ENCODE data around the gene ACCSL. TPM values are rescaled to one million over a fixed set of nuclear protein-coding genes. Genes with fewer than 3 reads are reported as not detected.

The ACCSL gene
- total RNA-seq, 4 donors from 2014 or later, result not detected

DNA sequence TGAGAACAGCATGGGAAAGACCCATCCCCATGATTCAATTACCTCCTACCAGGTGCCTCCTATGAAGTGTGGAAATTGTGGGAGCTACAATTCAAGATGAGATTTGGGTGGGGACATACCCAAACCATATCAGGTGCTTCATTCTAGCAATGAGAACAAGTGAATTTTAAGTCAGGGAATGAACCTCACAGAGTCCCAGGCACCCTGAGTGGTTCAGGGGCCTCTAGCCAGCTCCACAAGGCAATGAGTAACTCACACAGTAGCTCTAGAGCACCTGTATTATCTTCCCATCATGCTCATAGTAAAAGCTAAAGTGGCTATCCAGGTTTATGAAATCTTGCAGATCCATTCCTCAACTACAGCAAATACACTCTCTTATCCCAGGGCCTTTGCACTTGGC lies 13.1 kb upstream of the ACCSL start:
- intact Hi-C loops (cut with DNase I; ENCODE audit: low total_unique reads) (loop anchor here (5.0 to 10.0 kb wide), 2 partner anchors 142 to 350 kb away; partner anchors contain the start of gene HSD17B12), in situ Hi-C loops (cut with MboI; ENCODE audit: low pct_ligation_motif_present in 1 of 4, low pct_unique_long_range_greater_than_20kb in 1 of 4, low sequenced_read_pairs in 3 of 4) (loop anchor here in 1 of 4 donors (10.0 kb wide), 1 partner anchor 140 kb away; no protein-coding TSS in a partner anchor)
- H3K27ac ChIP-seq, result no peak overlapping the region
- no peaks in the 10 kb centered on the region for H3K9me3 ChIP-seq
- H3K36me3 ChIP-seq, result no peaks in the 10 kb centered on the region
- H3K4me1 ChIP-seq, result peaks cover 0 to 2% (median 0%) of the 10 kb centered on the region in 4 donors
- TF ChIP-seq POLR2AphosphoS5 (IDR thresholded peaks at IDR 0.05) (no peak), EP300 (IDR thresholded peaks at IDR 0.05; ENCODE audit: low read depth) (no peak), POLR2A (IDR thresholded peaks at IDR 0.05) (no peak)
- TF ChIP-seq, protein P1, sequence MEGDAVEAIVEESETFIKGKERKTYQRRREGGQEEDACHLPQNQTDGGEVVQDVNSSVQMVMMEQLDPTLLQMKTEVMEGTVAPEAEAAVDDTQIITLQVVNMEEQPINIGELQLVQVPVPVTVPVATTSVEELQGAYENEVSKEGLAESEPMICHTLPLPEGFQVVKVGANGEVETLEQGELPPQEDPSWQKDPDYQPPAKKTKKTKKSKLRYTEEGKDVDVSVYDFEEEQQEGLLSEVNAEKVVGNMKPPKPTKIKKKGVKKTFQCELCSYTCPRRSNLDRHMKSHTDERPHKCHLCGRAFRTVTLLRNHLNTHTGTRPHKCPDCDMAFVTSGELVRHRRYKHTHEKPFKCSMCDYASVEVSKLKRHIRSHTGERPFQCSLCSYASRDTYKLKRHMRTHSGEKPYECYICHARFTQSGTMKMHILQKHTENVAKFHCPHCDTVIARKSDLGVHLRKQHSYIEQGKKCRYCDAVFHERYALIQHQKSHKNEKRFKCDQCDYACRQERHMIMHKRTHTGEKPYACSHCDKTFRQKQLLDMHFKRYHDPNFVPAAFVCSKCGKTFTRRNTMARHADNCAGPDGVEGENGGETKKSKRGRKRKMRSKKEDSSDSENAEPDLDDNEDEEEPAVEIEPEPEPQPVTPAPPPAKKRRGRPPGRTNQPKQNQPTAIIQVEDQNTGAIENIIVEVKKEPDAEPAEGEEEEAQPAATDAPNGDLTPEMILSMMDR (IDR thresholded peaks at IDR 0.05), result no peak
- no peaks in the 10 kb centered on the region for H3K27me3 ChIP-seq
- no peak for DNase-seq
- no peak overlapping the region for H3K4me3 ChIP-seq

DNA sequence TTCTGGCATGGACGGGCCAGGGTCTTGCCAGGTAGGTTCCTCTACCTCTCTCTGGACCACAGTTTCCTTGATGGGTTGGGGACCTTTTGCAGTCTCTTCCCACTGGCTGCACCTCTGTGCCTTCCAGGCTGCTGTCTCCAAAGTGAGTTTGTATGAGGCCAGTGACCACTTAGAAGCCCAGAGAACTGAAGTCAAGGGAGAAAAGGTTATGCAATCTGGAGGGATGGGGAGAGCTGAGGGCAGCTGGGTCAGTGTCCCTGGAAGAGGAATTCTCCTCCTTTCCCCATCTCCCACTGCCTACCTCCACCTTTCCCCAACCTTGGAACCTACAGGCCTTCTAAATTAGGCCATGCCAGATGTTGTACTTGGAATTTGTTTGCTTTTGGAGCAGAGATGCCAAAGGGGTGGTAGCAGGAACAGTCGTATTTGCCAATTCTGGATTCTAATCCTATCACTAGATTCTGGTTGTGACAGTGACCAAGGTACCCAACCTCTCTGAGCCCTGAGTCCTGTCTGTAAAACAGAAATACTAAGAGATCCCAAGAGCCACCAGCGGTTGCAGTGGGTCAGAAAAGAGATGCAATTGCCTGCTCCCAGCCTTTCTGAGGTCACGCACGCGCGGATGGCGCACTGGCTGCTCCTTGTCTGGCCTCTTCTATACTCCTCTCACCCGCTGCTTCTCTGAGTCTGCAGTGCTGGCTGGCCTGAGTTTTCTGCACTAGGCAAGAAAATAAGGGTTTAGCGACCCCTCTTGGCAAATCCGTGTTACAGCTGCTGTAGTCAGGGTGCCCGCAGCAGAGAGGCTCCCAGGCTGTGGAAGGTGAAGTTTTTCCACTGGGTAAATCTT lies 10.7 kb upstream of the ACCSL start:
- intact Hi-C loops (cut with DNase I; ENCODE audit: low total_unique reads) (loop anchor here (5.0 to 10.0 kb wide), 2 partner anchors 145 to 352 kb away; partner anchors contain the start of gene HSD17B12), in situ Hi-C loops (cut with MboI; ENCODE audit: low pct_ligation_motif_present in 1 of 4, low pct_unique_long_range_greater_than_20kb in 1 of 4, low sequenced_read_pairs in 3 of 4) (loop anchor here in 1 of 4 donors (10.0 kb wide), 1 partner anchor 142 kb away; no protein-coding TSS in a partner anchor)
- no peaks in the 10 kb centered on the region for H3K9me3 ChIP-seq
- peaks cover 0 to 2% (median 0%) of the 10 kb centered on the region in 4 donors for H3K4me1 ChIP-seq
- no peaks in the 10 kb centered on the region for H3K27me3 ChIP-seq
- peak overlapping the region in 1 of 4 donors; percentile 9 for H3K27ac ChIP-seq
- no peak overlapping the region for H3K4me3 ChIP-seq
- 0 to 29% methylated on average over 1 to 12 of the region's 12 CpGs for WGBS, 2 donors (ENCODE audit: low coverage in 1 of 2)
- TF ChIP-seq EP300 (IDR thresholded peaks at IDR 0.05; ENCODE audit: low read depth) (no peak), POLR2AphosphoS5 (IDR thresholded peaks at IDR 0.05) (no peak)
- TF ChIP-seq, protein P1 (IDR thresholded peaks at IDR 0.05), result peak; percentile 57 to 69 (median 65)
- no peaks in the 10 kb centered on the region for H3K36me3 ChIP-seq
- peak; percentile 62 for DNase-seq

DNA sequence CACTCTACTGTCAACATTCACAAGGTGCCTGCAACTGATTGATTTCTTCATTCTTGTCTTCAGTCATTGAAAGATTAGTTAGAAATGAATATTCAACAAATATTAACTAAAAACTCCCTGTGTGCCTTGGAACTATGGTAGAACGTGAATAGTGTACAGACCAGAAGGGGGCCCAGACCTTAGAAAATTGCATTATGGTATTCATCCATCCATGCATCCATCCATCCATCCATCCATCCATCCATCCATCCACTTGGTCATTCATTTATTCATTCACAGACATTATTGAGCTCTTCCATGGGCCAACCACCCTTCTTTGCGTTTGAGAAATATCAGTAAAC lies 10.2 kb upstream of the ACCSL start:
- intact Hi-C loops (cut with DNase I; ENCODE audit: low total_unique reads), result loop anchor here (5.0 to 10.0 kb wide), 2 partner anchors 145 to 353 kb away; partner anchors contain the start of gene HSD17B12
- Histone ChIP-seq H3K9me3 (no peaks in the 10 kb centered on the region), H3K36me3 (no peaks in the 10 kb centered on the region), H3K27me3 (no peaks in the 10 kb centered on the region), H3K4me1 (peaks cover 0 to under 1% (median 0%) of the 10 kb centered on the region in 4 donors), H3K4me3 (no peak overlapping the region), H3K27ac (no peak overlapping the region)
- DNase-seq, result no peak
- whole genome bisulfite sequencing, 2 donors (ENCODE audit: low coverage in 1 of 2), result 45 to 69% methylated on average over 2 of the region's 2 CpGs
- in situ Hi-C loops (cut with MboI; ENCODE audit: low pct_ligation_motif_present in 1 of 4, low pct_unique_long_range_greater_than_20kb in 1 of 4, low sequenced_read_pairs in 3 of 4), result loop anchor here in 1 of 4 donors (10.0 kb wide), 1 partner anchor 143 kb away; no protein-coding TSS in a partner anchor
- no peak for TF ChIP-seq EP300 (IDR thresholded peaks at IDR 0.05; ENCODE audit: low read depth)
- TF ChIP-seq, protein P1 (IDR thresholded peaks at IDR 0.05), result no peak
- TF ChIP-seq POLR2AphosphoS5 (IDR thresholded peaks at IDR 0.05), result no peak
- no peak for TF ChIP-seq POLR2A (IDR thresholded peaks at IDR 0.05)

DNA sequence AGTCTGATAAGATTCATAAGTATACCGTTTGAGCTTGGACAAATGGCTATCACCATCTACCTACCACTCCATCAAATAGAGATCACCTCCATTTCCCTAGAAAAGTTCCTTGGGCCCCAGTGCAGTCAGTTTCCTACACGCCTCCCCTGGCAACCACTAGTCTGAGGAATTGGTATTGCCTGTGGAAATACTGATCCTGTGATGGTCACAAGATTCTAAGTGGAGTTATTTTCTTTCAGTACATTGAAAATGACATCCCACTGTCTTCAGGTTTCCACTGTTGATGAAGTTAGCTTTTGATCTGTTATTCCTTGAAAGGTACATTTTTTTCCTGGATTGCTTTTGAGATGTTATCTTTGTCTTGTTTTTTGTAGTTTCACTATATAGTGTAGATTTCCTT lies 4.6 kb upstream of the ACCSL start:
- 79 to 83% methylated on average over 1 to 2 of the region's 2 CpGs for WGBS, 2 donors (ENCODE audit: low coverage in 1 of 2)
- Histone ChIP-seq H3K4me3 (no peak overlapping the region), H3K27ac (no peak overlapping the region), H3K36me3 (no peaks in the 10 kb centered on the region), H3K4me1 (no peaks in the 10 kb centered on the region), H3K27me3 (no peaks in the 10 kb centered on the region), H3K9me3 (no peaks in the 10 kb centered on the region)
- in situ Hi-C loops (cut with MboI; ENCODE audit: low pct_ligation_motif_present in 1 of 4, low pct_unique_long_range_greater_than_20kb in 1 of 4, low sequenced_read_pairs in 3 of 4), result loop anchor here in 2 of 4 donors (10.0 kb wide), 1 partner anchor 158 kb away; the partner anchor contains the start of gene ALKBH3 (in 2 of the 2)
- DNase-seq, result no peak
- TF ChIP-seq POLR2A (IDR thresholded peaks at IDR 0.05), result no peak
- no peak for TF ChIP-seq POLR2AphosphoS5 (IDR thresholded peaks at IDR 0.05)
- TF ChIP-seq EP300 (IDR thresholded peaks at IDR 0.05; ENCODE audit: low read depth), result no peak
- TF ChIP-seq, protein P1 (IDR thresholded peaks at IDR 0.05), result no peak
- intact Hi-C loops (cut with DNase I; ENCODE audit: low total_unique reads), result no loop called here
